Measurements from ENCODE around the gene C1orf159.
"Not testable (repeated sequence)": the region's sequence is repeated elsewhere in the genome, so short reads cannot be mapped to it uniquely, and the experiment has no call there.

C1orf159 gene

GRCh38 chr1:1081311-1082238 lies 34.3 kb downstream of the C1orf159 start:
- no peak for DNase-seq (ENCODE audit: low read depth in 2 of 2)

- DNase-seq (ENCODE audit: low read depth in 2 of 2) = no peak
These were observed 35.0 kb downstream of the C1orf159 start for GRCh38 chr1:1080951-1081310.

GRCh38 chr1:1080122-1080757 lies 35.6 kb downstream of the C1orf159 start:
- DNase-seq (ENCODE audit: low read depth in 2 of 2) = no peak

- no peak for DNase-seq (ENCODE audit: low read depth in 2 of 2)
These were observed 36.3 kb downstream of the C1orf159 start for GRCh38 chr1:1079408-1080121.

- DNase-seq (ENCODE audit: low read depth in 2 of 2) = not testable (repeated sequence)
These were observed 38.5 kb downstream of the C1orf159 start for GRCh38 chr1:1077396-1077795.

GRCh38 chr1:1075148-1075935 lies 40.5 kb downstream of the C1orf159 start:
- no peak for DNase-seq (ENCODE audit: low read depth in 2 of 2)

- no peak for DNase-seq (ENCODE audit: low read depth in 2 of 2)
These were observed 41.2 kb downstream of the C1orf159 start for GRCh38 chr1:1074631-1075147.

- DNase-seq (ENCODE audit: low read depth in 2 of 2) = no peak
These were observed 41.9 kb downstream of the C1orf159 start, which contains the start of gene RNF223 for GRCh38 chr1:1073743-1074587. Gene RNF223, minus strand, starts transcription at chr1:1074306. Its CDS starts 1,740 bp downstream, at chr1:1072566.

GRCh38 chr1:1072849-1073742 lies 42.8 kb downstream of the C1orf159 start:
- no peak for DNase-seq (ENCODE audit: low read depth in 2 of 2)

GRCh38 chr1:1072299-1072848 lies 43.5 kb downstream of the C1orf159 start:
- DNase-seq (ENCODE audit: low read depth in 2 of 2) = no peak

GRCh38 chr1:1071486-1072298 lies 44.2 kb downstream of the C1orf159 start:
- no peak for DNase-seq (ENCODE audit: low read depth in 2 of 2)

GRCh38 chr1:1069711-1070676 lies 45.9 kb downstream of the C1orf159 start:
- no peak for DNase-seq (ENCODE audit: low read depth in 2 of 2)

GRCh38 chr1:1069056-1069710 lies 46.7 kb downstream of the C1orf159 start:
- peak; percentile 73 to 76 for DNase-seq (ENCODE audit: low read depth in 2 of 2)

- DNase-seq (ENCODE audit: low read depth in 2 of 2) = no peak
These were observed 47.3 kb downstream of the C1orf159 start for GRCh38 chr1:1068517-1069055.

GRCh38 chr1:1067860-1068516 lies 47.9 kb downstream of the C1orf159 start:
- DNase-seq (ENCODE audit: low read depth in 2 of 2) = no peak

All from stimulated activated CD8-positive, alpha-beta memory T cell treated with anti-CD3 and anti-CD28 coated beads, Interleukin-15, amount 100 ng/mL, for 48 hours (primary cell).